Endothelial cell of umbilical vein (primary cell): ENCODE results near the gene FAM168A.

Experiments
- POLR2A ChIP-seq: IDR thresholded peaks from 2 replicates; pipeline ENCODE4 v1.6.1; 2012; ENCODE audit warnings: low read depth, mild to moderate bottlenecking, control low read depth, low read length
- POLR2AphosphoS5 ChIP-seq: IDR thresholded peaks from 2 replicates; pipeline ENCODE4 v1.6.1; 2012; ENCODE audit warnings: low read depth, mild to moderate bottlenecking, control low read depth, low read length, moderate library complexity; ENCODE audit not compliant: insufficient read depth
- TF ChIP-seq, protein P1 (sequence below), 2 donors: IDR thresholded peaks; 1 replicate in 1 of 2; 2 replicates in 1 of 2; pipeline ENCODE4 v1.5.1; 2011; ENCODE audit warnings: low read length in 2 of 2, mild to moderate bottlenecking in 2 of 2, moderate library complexity in 2 of 2, control low read depth in 1 of 2, inconsistent platforms in 1 of 2, low read depth in 1 of 2; ENCODE audit not compliant: insufficient read depth in 1 of 2; ENCODE audit errors: extremely low read depth in 1 of 2

DNA sequence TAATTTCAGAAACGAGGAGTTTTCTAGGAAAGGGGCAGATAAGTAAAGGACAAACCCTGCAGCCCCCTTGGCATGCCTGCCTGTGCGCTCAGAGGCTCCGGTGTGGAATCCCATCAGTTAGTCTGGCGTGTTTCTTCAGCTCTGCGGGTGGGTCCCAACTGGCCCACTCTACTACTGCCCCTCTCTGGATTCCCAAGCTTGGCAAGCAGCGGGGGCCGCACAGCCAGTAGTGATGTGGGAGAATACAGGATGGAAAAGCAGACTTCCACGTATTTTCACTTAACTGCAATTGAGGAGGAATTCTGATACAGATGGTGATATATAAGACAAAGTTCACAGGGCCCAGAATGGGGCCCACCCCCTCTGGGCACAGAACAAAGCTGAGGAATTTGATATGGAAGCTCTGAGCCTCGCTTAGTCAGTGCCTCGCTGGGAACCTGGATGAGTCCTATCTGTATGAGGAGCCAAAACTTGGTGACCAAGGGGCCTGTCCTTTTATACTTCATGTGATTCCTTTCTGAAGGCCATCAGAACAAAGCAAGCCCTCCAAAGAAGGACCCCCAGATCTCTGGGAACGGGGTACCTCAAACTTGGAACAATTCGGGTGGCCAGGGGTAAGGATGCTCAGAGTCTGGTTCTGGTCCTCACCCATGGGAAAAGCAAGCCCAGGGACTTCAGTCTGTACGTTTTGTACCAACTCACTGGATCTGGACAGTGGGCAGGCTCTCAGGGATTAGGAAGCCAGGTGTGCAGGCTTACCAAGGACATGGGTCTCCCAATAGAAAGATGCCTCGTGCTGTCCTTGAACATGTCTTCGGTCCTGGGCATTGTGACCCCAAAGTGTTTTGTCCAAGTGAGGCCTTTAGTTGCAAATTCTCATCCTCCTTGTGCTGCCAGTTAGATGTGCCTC lies 195.7 kb downstream of the FAM168A start:
- TF ChIP-seq, protein P1, sequence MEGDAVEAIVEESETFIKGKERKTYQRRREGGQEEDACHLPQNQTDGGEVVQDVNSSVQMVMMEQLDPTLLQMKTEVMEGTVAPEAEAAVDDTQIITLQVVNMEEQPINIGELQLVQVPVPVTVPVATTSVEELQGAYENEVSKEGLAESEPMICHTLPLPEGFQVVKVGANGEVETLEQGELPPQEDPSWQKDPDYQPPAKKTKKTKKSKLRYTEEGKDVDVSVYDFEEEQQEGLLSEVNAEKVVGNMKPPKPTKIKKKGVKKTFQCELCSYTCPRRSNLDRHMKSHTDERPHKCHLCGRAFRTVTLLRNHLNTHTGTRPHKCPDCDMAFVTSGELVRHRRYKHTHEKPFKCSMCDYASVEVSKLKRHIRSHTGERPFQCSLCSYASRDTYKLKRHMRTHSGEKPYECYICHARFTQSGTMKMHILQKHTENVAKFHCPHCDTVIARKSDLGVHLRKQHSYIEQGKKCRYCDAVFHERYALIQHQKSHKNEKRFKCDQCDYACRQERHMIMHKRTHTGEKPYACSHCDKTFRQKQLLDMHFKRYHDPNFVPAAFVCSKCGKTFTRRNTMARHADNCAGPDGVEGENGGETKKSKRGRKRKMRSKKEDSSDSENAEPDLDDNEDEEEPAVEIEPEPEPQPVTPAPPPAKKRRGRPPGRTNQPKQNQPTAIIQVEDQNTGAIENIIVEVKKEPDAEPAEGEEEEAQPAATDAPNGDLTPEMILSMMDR (IDR thresholded peaks at IDR 0.05; ENCODE audit: extremely low read depth in 1 of 2, insufficient read depth in 1 of 2, low read depth in 1 of 2, low read length in 2 of 2): no peak
- TF ChIP-seq POLR2A (no peak), POLR2AphosphoS5 (no peak)
